Neuronal stem cell (in vitro differentiated cells): ENCODE results near the gene COL12A1.

Experiments
- DNase-seq: peaks from one replicate; pipeline ENCODE4 v3.0.0-alpha.2; 2013; ENCODE audit warnings: low spot score
- H2AFZ ChIP-seq: one replicate; pipeline ENCODE4 v1.6.1; 2013; ENCODE audit warnings: mild to moderate bottlenecking, low read length, inconsistent platforms
- H2AK5ac ChIP-seq: 2 replicates; pipeline ENCODE4 v1.6.1; 2013; ENCODE audit warnings: low read depth, mild to moderate bottlenecking, inconsistent platforms, low read length, moderate library complexity, mixed read lengths
- H2BK120ac ChIP-seq: 2 replicates; pipeline ENCODE4 v1.6.1; 2013; ENCODE audit warnings: low read depth, mild to moderate bottlenecking, inconsistent platforms, low read length, moderate library complexity, mixed read lengths
- H2BK12ac ChIP-seq: one replicate; pipeline ENCODE4 v1.6.1; 2013; ENCODE audit warnings: low read length, inconsistent platforms
- H2BK15ac ChIP-seq: 2 replicates; pipeline ENCODE4 v1.6.1; 2013; ENCODE audit warnings: mild to moderate bottlenecking, low read length, inconsistent platforms, mixed read lengths
- H2BK5ac ChIP-seq: one replicate; pipeline ENCODE4 v1.6.1; 2013; ENCODE audit warnings: inconsistent platforms, mild to moderate bottlenecking, low read length, moderate library complexity
- H3K14ac ChIP-seq: one replicate; pipeline ENCODE4 v1.6.1; 2013; ENCODE audit warnings: low read length, inconsistent platforms
- H3K18ac ChIP-seq: 2 replicates; pipeline ENCODE4 v1.6.1; 2013; ENCODE audit warnings: low read length, inconsistent platforms
- H3K23ac ChIP-seq: 2 replicates; pipeline ENCODE4 v1.6.1; 2013; ENCODE audit warnings: low read depth, mild to moderate bottlenecking, mixed read lengths, low read length, inconsistent platforms; ENCODE audit not compliant: poor library complexity
- H3K27ac ChIP-seq: replicated peaks from 3 replicates; pipeline ENCODE4 v1.5.1; 2013; ENCODE audit warnings: low read length, inconsistent platforms
- H3K27me3 ChIP-seq, 3 experiments: 2 replicates each; pipeline ENCODE4 v1.6.1; 2013; ENCODE audit warnings: low read length in 3 of 3, mild to moderate bottlenecking in 2 of 3, inconsistent platforms in 1 of 3, low read depth in 1 of 3, mixed read lengths in 1 of 3, moderate library complexity in 1 of 3; ENCODE audit not compliant: control insufficient read depth in 3 of 3, insufficient read depth in 3 of 3
- H3K36me3 ChIP-seq, 2 donors: replicated peaks in 1 of 2; 2 replicates each; pipeline ENCODE4 v1.6.1; 2013; ENCODE audit warnings: low read length in 2 of 2; ENCODE audit not compliant: control insufficient read depth in 2 of 2, insufficient read depth in 2 of 2
- H3K4ac ChIP-seq: 2 replicates; pipeline ENCODE4 v1.6.1; 2013; ENCODE audit warnings: inconsistent platforms, mild to moderate bottlenecking, low read length, moderate library complexity
- H3K4me1 ChIP-seq, 2 donors: 1 replicate in 1 of 2; 2 replicates in 1 of 2; pipeline ENCODE4 v1.6.1; 2013; ENCODE audit warnings: low read length in 2 of 2, low read depth in 1 of 2; ENCODE audit not compliant: control insufficient read depth in 2 of 2, insufficient read depth in 1 of 2
- H3K4me2 ChIP-seq: one replicate; pipeline ENCODE4 v1.6.1; 2013; ENCODE audit warnings: mild to moderate bottlenecking, low read length, inconsistent platforms; ENCODE audit not compliant: insufficient read depth, poor library complexity, severe bottlenecking
- H3K4me3 ChIP-seq, 2 donors: 2 replicates each; pipeline ENCODE4 v1.5.1; 2013; ENCODE audit warnings: low read length in 2 of 2, mild to moderate bottlenecking in 2 of 2, inconsistent platforms in 1 of 2, moderate library complexity in 1 of 2
- H3K79me1 ChIP-seq: one replicate; pipeline ENCODE4 v1.6.1; 2013; ENCODE audit warnings: low read depth, mild to moderate bottlenecking, inconsistent platforms, low read length, moderate library complexity
- H3K9ac ChIP-seq: one replicate; pipeline ENCODE4 v1.6.1; 2013; ENCODE audit warnings: mild to moderate bottlenecking, low read depth, low read length, inconsistent platforms; ENCODE audit not compliant: poor library complexity
- H3K9me3 ChIP-seq, 2 donors: replicated peaks in 1 of 2; 2 replicates each; pipeline versions ENCODE3 to v1.6.1; 2013; ENCODE audit warnings: low read length in 2 of 2, mild to moderate bottlenecking in 2 of 2, inconsistent platforms in 1 of 2, low read depth in 1 of 2, mixed read lengths in 1 of 2, moderate library complexity in 1 of 2; ENCODE audit not compliant: control insufficient read depth in 2 of 2, insufficient read depth in 1 of 2
- H4K8ac ChIP-seq: one replicate; pipeline ENCODE4 v1.6.1; 2013; ENCODE audit warnings: low read depth, mild to moderate bottlenecking, inconsistent platforms, low read length, moderate library complexity
- H4K91ac ChIP-seq: one replicate; pipeline ENCODE4 v1.6.1; 2013; ENCODE audit warnings: low read length, low read depth, mild to moderate bottlenecking, inconsistent platforms; ENCODE audit not compliant: poor library complexity
- WGBS, 2 donors: extraction: QIAGEN DNeasy Blood & Tissue Kit; methylation state at CpG; one replicate each; pipeline ENCODE4 v1.1.7; 2013; ENCODE audit warnings: missing lambda C conversion rate in 2 of 2, mixed read lengths in 1 of 2; ENCODE audit not compliant: insufficient read length in 2 of 2, insufficient replicate concordance in 1 of 2; ENCODE audit errors: extremely low coverage in 2 of 2; 5-methylcytosine and 5-hydroxymethylcytosine counted together

The COL12A1 gene

GRCh38 chr6:75108333-75108974, 97.4 kb downstream of the COL12A1 start:
- Histone ChIP-seq H3K23ac (no peak overlapping the region), H2AK5ac (no peak overlapping the region), H3K36me3 (no peaks in the 10 kb centered on the region), H3K27me3 (no peaks in the 10 kb centered on the region), H3K9me3 (no peaks in the 10 kb centered on the region), H2BK12ac (no peak overlapping the region), H4K91ac (no peak overlapping the region), H2BK5ac (no peak overlapping the region), H3K4me1 (no peaks in the 10 kb centered on the region), H3K27ac (no peak overlapping the region), H3K4me3 (no peak overlapping the region), H3K18ac (no peak overlapping the region), H3K14ac (no peak overlapping the region), H3K9ac (no peak overlapping the region), H2BK120ac (no peak overlapping the region), H3K4me2 (no peak overlapping the region), H3K79me1 (no peaks in the 10 kb centered on the region), H2AFZ (no peak overlapping the region), H2BK15ac (no peak overlapping the region), H3K4ac (no peak overlapping the region), H4K8ac (no peak overlapping the region)
- no CpG with 5 or more reads among the region's 2 CpGs for WGBS, 2 donors
- DNase-seq: no peak

DNA sequence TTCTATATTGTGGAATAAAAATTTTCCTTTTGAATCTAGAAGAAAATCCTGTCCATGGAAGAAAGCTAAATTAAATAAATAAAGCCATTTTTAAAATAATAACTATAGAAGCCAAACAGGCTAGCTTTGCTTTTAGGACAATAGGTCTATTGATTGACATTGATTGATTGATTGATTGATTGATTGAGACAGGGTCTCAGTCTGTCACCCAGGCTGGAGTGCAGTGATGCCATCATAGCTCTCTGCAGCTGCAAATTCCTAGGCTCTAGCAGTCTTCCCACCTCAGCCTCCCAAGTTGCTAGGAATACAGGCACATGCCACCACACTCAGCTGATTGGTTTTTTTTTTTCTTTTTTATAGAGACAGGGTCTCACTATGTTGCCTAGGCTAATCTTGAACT, 97.9 kb downstream of the COL12A1 start:
- Histone ChIP-seq H3K4ac (no peak overlapping the region), H3K23ac (no peak overlapping the region), H2BK15ac (no peak overlapping the region), H3K9ac (no peak overlapping the region), H3K27me3 (no peaks in the 10 kb centered on the region), H2BK5ac (no peak overlapping the region), H3K18ac (no peak overlapping the region), H2AK5ac (no peak overlapping the region), H3K9me3 (no peaks in the 10 kb centered on the region), H3K4me3 (no peak overlapping the region), H3K4me1 (no peaks in the 10 kb centered on the region), H3K36me3 (no peaks in the 10 kb centered on the region), H4K91ac (no peak overlapping the region), H3K14ac (no peak overlapping the region), H2BK120ac (no peak overlapping the region), H4K8ac (no peak overlapping the region), H2AFZ (no peak overlapping the region), H3K4me2 (no peak overlapping the region), H3K79me1 (no peaks in the 10 kb centered on the region), H2BK12ac (no peak overlapping the region), H3K27ac (no peak overlapping the region)
- no peak for DNase-seq

DNA sequence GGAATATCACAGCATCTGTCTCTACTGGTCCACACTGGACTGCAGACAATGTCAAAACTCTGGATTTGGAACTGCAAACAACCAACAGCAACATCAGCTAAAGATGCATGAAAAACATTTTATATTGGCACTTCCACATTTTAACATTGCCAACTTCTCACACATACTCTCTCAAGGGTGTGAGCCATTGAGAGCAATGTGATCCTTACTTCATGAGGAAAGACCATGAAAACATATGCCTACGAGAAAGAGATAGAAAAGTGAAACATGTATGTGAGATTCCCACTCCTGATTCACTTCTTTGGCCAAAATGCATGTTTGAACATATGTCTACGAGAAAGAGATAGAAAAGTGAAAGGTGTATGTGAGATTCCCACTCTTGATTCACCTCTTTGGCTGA, 99.4 kb downstream of the COL12A1 start:
- no peak overlapping the region for H3K4me2 ChIP-seq
- WGBS, 2 donors: no CpG with 5 or more reads among the region's 2 CpGs

GRCh38 chr6:75103431-75103830, 102.4 kb downstream of the COL12A1 start:
- Histone ChIP-seq H3K14ac (no peak overlapping the region), H3K4ac (no peak overlapping the region), H3K18ac (no peak overlapping the region), H3K4me2 (no peak overlapping the region), H3K9ac (no peak overlapping the region), H3K4me3 (no peak overlapping the region), H3K36me3 (no peaks in the 10 kb centered on the region), H4K8ac (no peak overlapping the region), H3K4me1 (peaks cover 0 to 3% of the 10 kb centered on the region in 2 donors), H3K23ac (no peak overlapping the region), H3K27ac (no peak overlapping the region), H3K79me1 (no peaks in the 10 kb centered on the region), H3K9me3 (no peaks in the 10 kb centered on the region), H2AFZ (no peak overlapping the region), H2BK120ac (no peak overlapping the region), H4K91ac (no peak overlapping the region), H2BK12ac (no peak overlapping the region), H2BK5ac (no peak overlapping the region), H2AK5ac (no peak overlapping the region), H2BK15ac (no peak overlapping the region), H3K27me3 (no peaks in the 10 kb centered on the region)
- no CpG with 5 or more reads among the region's 1 CpG for WGBS, 2 donors
- DNase-seq: no peak

More for the DNA sequence above, 99.4 kb downstream of the COL12A1 start:
- Histone ChIP-seq H2BK15ac (no peak overlapping the region), H3K4me1 (no peaks in the 10 kb centered on the region), H3K9me3 (no peaks in the 10 kb centered on the region), H3K27me3 (no peaks in the 10 kb centered on the region), H4K91ac (no peak overlapping the region), H2BK120ac (no peak overlapping the region), H3K4ac (no peak overlapping the region), H2BK5ac (no peak overlapping the region), H3K23ac (no peak overlapping the region), H4K8ac (no peak overlapping the region), H3K14ac (no peak overlapping the region), H3K36me3 (no peaks in the 10 kb centered on the region), H2AFZ (no peak overlapping the region), H3K18ac (no peak overlapping the region), H2BK12ac (no peak overlapping the region), H3K27ac (no peak overlapping the region), H2AK5ac (no peak overlapping the region), H3K4me3 (no peak overlapping the region), H3K9ac (no peak overlapping the region), H3K79me1 (no peaks in the 10 kb centered on the region)
- DNase-seq: no peak
